Small intestine (tissue), 7 donors: ENCODE data around the gene EPHB6. TPM values are rescaled to one million over a fixed set of nuclear protein-coding genes. Genes with fewer than 3 reads are reported as not detected.

ENCODE experiments used
- DNase-seq, 2 donors: peaks; one replicate each; pipeline versions ENCODE4 v3.0.0 to v3.0.0-alpha.2; 2013
- FAIRE-seq: peaks from 2 replicates; lab custom pipeline; 2012; peaks lifted over from hg19 to GRCh38; lab: Jason Lieb, UNC
- H3K27ac ChIP-seq, 3 donors: one replicate each; pipeline ENCODE4 v1.5.1; 2013; ENCODE audit warnings: low read length in 2 of 3, mild to moderate bottlenecking in 2 of 3, control low read depth in 1 of 3, inconsistent platforms in 1 of 3, low read depth in 1 of 3, moderate library complexity in 1 of 3
- H3K27me3 ChIP-seq, 3 donors: one replicate each; pipeline ENCODE4 v1.6.1; 2013; ENCODE audit warnings: low read length in 3 of 3, inconsistent platforms in 1 of 3; ENCODE audit not compliant: control insufficient read depth in 3 of 3, insufficient read depth in 3 of 3
- H3K36me3 ChIP-seq, 3 donors: one replicate each; pipeline ENCODE4 v1.6.1; 2013; ENCODE audit warnings: low read length in 3 of 3, inconsistent platforms in 1 of 3, low read depth in 1 of 3, mild to moderate bottlenecking in 1 of 3, moderate library complexity in 1 of 3; ENCODE audit not compliant: control insufficient read depth in 3 of 3, insufficient read depth in 2 of 3
- H3K4me1 ChIP-seq, 3 donors: one replicate each; pipeline ENCODE4 v1.6.1; 2013; ENCODE audit warnings: low read length in 2 of 3, inconsistent platforms in 1 of 3, low read depth in 1 of 3, mild to moderate bottlenecking in 1 of 3, moderate library complexity in 1 of 3; ENCODE audit not compliant: control insufficient read depth in 3 of 3, insufficient read depth in 2 of 3
- H3K4me3 ChIP-seq, 3 donors: one replicate each; pipeline ENCODE4 v1.5.1; 2013; ENCODE audit warnings: low read length in 3 of 3, control low read depth in 1 of 3, inconsistent platforms in 1 of 3, low read depth in 1 of 3, mild to moderate bottlenecking in 1 of 3, moderate library complexity in 1 of 3
- H3K9me3 ChIP-seq, 2 donors: one replicate each; pipeline ENCODE4 v1.6.1; 2013; ENCODE audit warnings: low read depth in 1 of 2, low read length in 1 of 2; ENCODE audit not compliant: control insufficient read depth in 2 of 2, insufficient read depth in 1 of 2
- WGBS, 3 donors: extraction: QIAGEN DNeasy Blood & Tissue Kit; methylation state at CpG; one replicate each; pipeline ENCODE4 v1.1.7; 2013; 5-methylcytosine and 5-hydroxymethylcytosine counted together
- polyA plus RNA-seq, 4 donors: library from polyadenylated mRNA; stranded (reverse) in 3 of 4; unstranded in 1 of 4; fragments of 200-250 nt in 3 of 4; fragments of 120-200 nt in 1 of 4; gene quantifications; one replicate each; pipeline versions ENCODE4 v1.2.1 to v1.2.3, GENCODE V29; 2013
- donor health status: healthy with polysubstance abuse.
- donor health status: control.
- donor health status: control.
- donor health status: Bipolar disorder and iron deficiency.
- donor health status: healthy.

EPHB6 gene
- polyA plus RNA-seq, 4 donors: 1.7 to 26.2 (median 11.8) TPM

GRCh38 chr7:142897691-142898090, 42.8 kb downstream of the EPHB6 start:
- Histone ChIP-seq H3K27me3 (peaks cover 0 to 1% (median 0%) of the 10 kb centered on the region in 3 donors), H3K9me3 (no peaks in the 10 kb centered on the region), H3K4me3 (no peak overlapping the region), H3K36me3 (no peaks in the 10 kb centered on the region), H3K4me1 (peaks cover 0 to 38% (median 6%) of the 10 kb centered on the region in 3 donors), H3K27ac (no peak overlapping the region)
- 87 to 95% (median 90%) methylated on average over 7 of the region's 7 CpGs for WGBS, 3 donors
- DNase-seq (no peak), FAIRE-seq (no peak)

GRCh38 chr7:142898377-142899170, 43.7 kb downstream of the EPHB6 start:
- Histone ChIP-seq H3K27ac (peak overlapping the region in 1 of 3 donors; percentile 42), H3K4me3 (no peak overlapping the region), H3K36me3 (no peaks in the 10 kb centered on the region), H3K4me1 (peaks cover 0 to 32% (median 2%) of the 10 kb centered on the region in 3 donors), H3K27me3 (no peaks in the 10 kb centered on the region), H3K9me3 (no peaks in the 10 kb centered on the region)
- FAIRE-seq: no peak
- DNase-seq: peak; percentile 52 to 57
- WGBS, 3 donors: 17 to 48% (median 34%) methylated on average over 3 of the region's 3 CpGs

DNA sequence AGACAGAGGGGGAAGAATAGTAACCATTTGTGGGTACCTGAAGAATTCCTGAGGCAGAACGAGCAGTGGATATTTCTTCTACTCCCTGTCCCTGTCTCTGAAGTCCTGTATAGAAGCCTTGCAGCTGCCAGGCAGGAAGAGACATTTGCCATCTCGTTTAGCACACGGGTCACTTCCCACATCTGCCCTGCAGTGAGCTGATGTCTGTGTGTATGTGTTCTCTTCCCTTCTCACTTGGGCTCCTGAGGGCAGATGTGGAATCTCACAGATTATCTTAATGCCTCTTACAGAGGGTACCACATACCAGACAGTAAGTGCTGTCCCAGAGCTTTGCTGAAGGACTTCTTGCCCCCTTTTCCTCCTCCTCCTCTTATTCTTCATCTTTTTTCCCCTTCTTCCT, 44.8 kb downstream of the EPHB6 start:
- no peak for DNase-seq

GRCh38 chr7:142901426-142902259, 46.8 kb downstream of the EPHB6 start:
- Histone ChIP-seq H3K4me3 (no peak overlapping the region), H3K9me3 (peaks cover 0 to 5% of the 10 kb centered on the region in 2 donors), H3K27me3 (no peaks in the 10 kb centered on the region), H3K27ac (no peak overlapping the region), H3K36me3 (no peaks in the 10 kb centered on the region), H3K4me1 (peaks cover 0 to 12% (median 2%) of the 10 kb centered on the region in 3 donors)
- 81 to 82% (median 81%) methylated on average over 15 of the region's 15 CpGs for WGBS, 3 donors
- FAIRE-seq (no peak), DNase-seq (no peak)

More for the DNA sequence above, 44.8 kb downstream of the EPHB6 start:
- no peaks in the 10 kb centered on the region for H3K27me3 ChIP-seq
- 24 to 38% (median 33%) methylated on average over 3 of the region's 3 CpGs for WGBS, 3 donors
- peaks cover 0 to 4% of the 10 kb centered on the region in 2 donors for H3K9me3 ChIP-seq
- peaks cover 0 to 24% (median 2%) of the 10 kb centered on the region in 3 donors for H3K4me1 ChIP-seq
- H3K4me3 ChIP-seq: no peak overlapping the region
- FAIRE-seq: no peak
- no peaks in the 10 kb centered on the region for H3K36me3 ChIP-seq
- no peak overlapping the region for H3K27ac ChIP-seq

GRCh38 chr7:142904128-142904527, 49.3 kb downstream of the EPHB6 start:
- FAIRE-seq: no peak
- DNase-seq: no peak

DNA sequence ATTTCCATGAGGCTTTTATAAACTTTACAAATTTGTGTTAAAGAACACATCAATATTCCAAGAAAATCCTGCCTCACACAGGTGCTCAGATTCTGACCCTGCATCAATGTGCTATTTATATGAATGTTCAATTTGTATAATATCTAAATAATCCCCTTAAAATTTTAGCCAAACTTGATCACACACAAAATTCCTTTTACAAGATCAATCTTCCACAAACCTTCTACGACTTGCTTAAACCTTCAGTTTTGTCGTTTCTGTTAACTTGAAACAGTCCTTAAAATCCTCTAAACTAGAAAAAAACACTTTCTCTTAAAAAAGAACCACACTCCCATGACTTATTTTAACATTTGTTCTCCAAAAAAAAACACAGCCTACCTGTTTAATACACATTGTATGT, 50.9 kb downstream of the EPHB6 start:
- no peak overlapping the region for H3K4me3 ChIP-seq
- DNase-seq (no peak), FAIRE-seq (no peak)
- peaks cover 0 to 20% (median 0%) of the 10 kb centered on the region in 3 donors for H3K4me1 ChIP-seq
- H3K36me3 ChIP-seq: no peaks in the 10 kb centered on the region
- H3K27ac ChIP-seq: no peak overlapping the region
- 76 to 91% (median 85%) methylated on average over 2 of the region's 2 CpGs for WGBS, 3 donors
- no peaks in the 10 kb centered on the region for H3K27me3 ChIP-seq
- peaks cover 0 to 5% of the 10 kb centered on the region in 2 donors for H3K9me3 ChIP-seq

More at GRCh38 chr7:142904128-142904527, 49.3 kb downstream of the EPHB6 start:
- no peak overlapping the region for H3K27ac ChIP-seq
- peaks cover 0 to 5% of the 10 kb centered on the region in 2 donors for H3K9me3 ChIP-seq
- no peak overlapping the region for H3K4me3 ChIP-seq
- no peaks in the 10 kb centered on the region for H3K27me3 ChIP-seq
- no peaks in the 10 kb centered on the region for H3K36me3 ChIP-seq
- peaks cover 0 to 9% (median 0%) of the 10 kb centered on the region in 3 donors for H3K4me1 ChIP-seq

- H3K36me3 ChIP-seq: no peaks in the 10 kb centered on the region
- no peaks in the 10 kb centered on the region for H3K27me3 ChIP-seq
- H3K27ac ChIP-seq: no peak overlapping the region
- 69 to 88% (median 86%) methylated on average over 2 of the region's 2 CpGs for WGBS, 3 donors
- no peak overlapping the region for H3K4me3 ChIP-seq
- FAIRE-seq (no peak), DNase-seq (no peak)
- H3K9me3 ChIP-seq: peaks cover 0 to 5% of the 10 kb centered on the region in 2 donors
- H3K4me1 ChIP-seq: peaks cover 0 to 26% (median 0%) of the 10 kb centered on the region in 3 donors
Observed at GRCh38 chr7:142906643-142907042, 51.8 kb downstream of the EPHB6 start.

GRCh38 chr7:142908290-142908689, 53.4 kb downstream of the EPHB6 start:
- peak overlapping the region; percentile 34 to 52 (median 47) for H3K27ac ChIP-seq

More at GRCh38 chr7:142908290-142908689, 53.4 kb downstream of the EPHB6 start:
- Histone ChIP-seq H3K9me3 (peaks cover 0 to 5% of the 10 kb centered on the region in 2 donors), H3K4me3 (no peak overlapping the region), H3K36me3 (no peaks in the 10 kb centered on the region), H3K4me1 (peaks cover 0 to 29% (median 0%) of the 10 kb centered on the region in 3 donors), H3K27me3 (no peaks in the 10 kb centered on the region)
- WGBS, 3 donors: 81 to 82% (median 82%) methylated on average over 11 of the region's 11 CpGs
- no peak for FAIRE-seq
- DNase-seq: no peak
